H1 (cell line): ENCODE data around the gene EIF5A2. TPM values are rescaled to one million over a fixed set of nuclear protein-coding genes. Genes with fewer than 3 reads are reported as not detected.

Experiments
- CTCF ChIA-PET: fragments of 300-600 bp; sonication (Branson Sonifier 250); formaldehyde crosslinking; loops from one replicate; lab custom pipeline; 2021; ENCODE audit not compliant: partially characterized antibody; lab: Charles Lee
- POLR2A ChIA-PET: fragments of 300-600 bp; sonication (Branson Sonifier 250); formaldehyde crosslinking; loops from one replicate; lab custom pipeline; 2021; ENCODE audit warnings: inconsistent platforms; ENCODE audit not compliant: partially characterized antibody; lab: Charles Lee
- DNase-seq, 2 experiments: peaks; one replicate each; pipeline versions ENCODE4 v3.0.0 to v3.0.0-alpha.2; 2010 to 2022; ENCODE audit warnings: low spot score in 2 of 2, low read depth in 1 of 2, mixed read lengths in 1 of 2
- FAIRE-seq: peaks from 2 replicates; lab custom pipeline; 2011; peaks lifted over from hg19 to GRCh38; lab: Jason Lieb, UNC
- H2AFZ ChIP-seq: 2 replicates; pipeline ENCODE4 v1.8.1; 2012; ENCODE audit warnings: low read length, inconsistent platforms
- H2AK5ac ChIP-seq: 2 replicates; pipeline ENCODE4 v1.6.1; 2013; ENCODE audit warnings: low read depth, low read length
- H2BK120ac ChIP-seq: replicated peaks from 2 replicates; pipeline ENCODE3; 2013; ENCODE audit warnings: low read depth, low read length, inconsistent platforms
- H2BK12ac ChIP-seq: 2 replicates; pipeline ENCODE4 v1.6.1; 2013; ENCODE audit warnings: low read depth, low read length
- H2BK15ac ChIP-seq: 2 replicates; pipeline ENCODE4 v1.6.1; 2013; ENCODE audit warnings: low read length
- H2BK20ac ChIP-seq: 2 replicates; pipeline ENCODE4 v1.6.1; 2013; ENCODE audit warnings: low read length
- H2BK5ac ChIP-seq: 2 replicates; pipeline ENCODE4 v1.6.1; 2013; ENCODE audit warnings: low read depth, low read length
- H3K14ac ChIP-seq: 2 replicates; pipeline ENCODE4 v1.6.1; 2013; ENCODE audit warnings: inconsistent platforms; ENCODE audit not compliant: insufficient read length
- H3K18ac ChIP-seq: 2 replicates; pipeline ENCODE4 v1.6.1; 2013; ENCODE audit warnings: low read length; ENCODE audit errors: extremely low read depth
- H3K23ac ChIP-seq: 2 replicates; pipeline ENCODE4 v1.6.1; 2013; ENCODE audit warnings: inconsistent platforms; ENCODE audit not compliant: insufficient read length
- H3K23me2 ChIP-seq: 2 replicates; pipeline ENCODE4 v1.6.1; 2013; ENCODE audit warnings: low read depth, low read length
- H3K27ac ChIP-seq: 2 replicates; pipeline ENCODE4 v1.6.1; 2011; ENCODE audit warnings: low read depth, low read length, inconsistent platforms
- H3K27me3 ChIP-seq, 4 experiments: replicated peaks in 1 of 4; 1 replicate in 1 of 4; 2 replicates in 3 of 4; pipeline versions ENCODE4 v1.6.1 to v1.8.1; 2011 to 2013; ENCODE audit warnings: low read length in 3 of 4, mild to moderate bottlenecking in 3 of 4, inconsistent platforms in 2 of 4, mixed read lengths in 2 of 4, moderate library complexity in 1 of 4; ENCODE audit not compliant: control insufficient read depth in 3 of 4, insufficient read depth in 3 of 4; ENCODE audit errors: extremely low read depth in 1 of 4
- H3K36me3 ChIP-seq, 4 experiments: 2 replicates each; pipeline versions ENCODE4 v1.6.1 to v1.8.1; 2011 to 2013; ENCODE audit warnings: mild to moderate bottlenecking in 4 of 4, low read length in 3 of 4, moderate library complexity in 2 of 4, control low read depth in 1 of 4, inconsistent platforms in 1 of 4; ENCODE audit not compliant: insufficient read depth in 4 of 4, control insufficient read depth in 2 of 4
- H3K4ac ChIP-seq: replicated peaks from 2 replicates; pipeline ENCODE3; 2013; ENCODE audit warnings: low read length, low read depth, mixed read lengths, inconsistent platforms; ENCODE audit not compliant: insufficient read length
- H3K4me1 ChIP-seq, 4 experiments: replicated peaks in 1 of 4; 1 replicate in 1 of 4; 2 replicates in 3 of 4; pipeline versions ENCODE4 v1.6.1 to v1.8.1; 2011 to 2013; ENCODE audit warnings: low read length in 3 of 4, inconsistent platforms in 2 of 4, mixed read lengths in 1 of 4; ENCODE audit not compliant: insufficient read depth in 4 of 4, control insufficient read depth in 3 of 4
- H3K4me2 ChIP-seq, 2 experiments: 2 replicates each; pipeline versions ENCODE4 v1.6.1 to v1.8.1; 2011 to 2013; ENCODE audit warnings: low read depth in 2 of 2, low read length in 2 of 2, control low read depth in 1 of 2, inconsistent platforms in 1 of 2, mild to moderate bottlenecking in 1 of 2; ENCODE audit not compliant: insufficient read depth in 1 of 2
- H3K4me3 ChIP-seq, 4 experiments: fragments of 200-600, 300-600 bp in 1 of 4; sonication (generic), shearing (Covaris generic), sonication (Bioruptor Twin) in 1 of 4; 2 replicates each; pipeline versions ENCODE4 v1.5.1 to v1.8.1; 2011 to 2016; ENCODE audit warnings: low read length in 4 of 4, low read depth in 3 of 4, control low read depth in 2 of 4, inconsistent platforms in 2 of 4, mild to moderate bottlenecking in 2 of 4, mixed read lengths in 1 of 4, moderate library complexity in 1 of 4; ENCODE audit not compliant: insufficient read depth in 2 of 4; ENCODE audit errors: extremely low read depth in 1 of 4
- H3K56ac ChIP-seq: replicated peaks from 2 replicates; pipeline ENCODE3; 2013; ENCODE audit warnings: low read depth, mild to moderate bottlenecking, mixed read lengths, low read length, inconsistent platforms; ENCODE audit not compliant: insufficient read length
- H3K79me1 ChIP-seq: 2 replicates; pipeline ENCODE4 v1.6.1; 2013; ENCODE audit warnings: low read depth, low read length, control low read depth
- H3K79me2 ChIP-seq, 2 experiments: 2 replicates each; pipeline versions ENCODE4 v1.6.1 to v1.8.1; 2012 to 2013; ENCODE audit warnings: low read length in 2 of 2, mild to moderate bottlenecking in 2 of 2, inconsistent platforms in 1 of 2; ENCODE audit not compliant: insufficient read depth in 2 of 2, control insufficient read depth in 1 of 2
- H3K9ac ChIP-seq, 4 experiments: replicated peaks in 1 of 4; 1 replicate in 1 of 4; 2 replicates in 3 of 4; pipeline versions ENCODE4 v1.6.1 to v1.8.1; 2011 to 2013; ENCODE audit warnings: low read depth in 3 of 4, low read length in 3 of 4, control low read depth in 2 of 4, mild to moderate bottlenecking in 2 of 4, moderate library complexity in 2 of 4, inconsistent platforms in 1 of 4; ENCODE audit errors: extremely low read depth in 1 of 4
- H3K9me3 ChIP-seq, 2 experiments: 2 replicates each; pipeline versions ENCODE4 v1.6.1 to v1.8.1; 2012 to 2013; ENCODE audit warnings: mild to moderate bottlenecking in 2 of 2, moderate library complexity in 2 of 2, control low read depth in 1 of 2, inconsistent platforms in 1 of 2, low read depth in 1 of 2, low read length in 1 of 2, mixed read lengths in 1 of 2; ENCODE audit not compliant: insufficient read depth in 2 of 2
- H4K20me1 ChIP-seq, 2 experiments: replicated peaks in 1 of 2; 2 replicates each; pipeline versions ENCODE3 to v1.8.1; 2011 to 2013; ENCODE audit warnings: inconsistent platforms in 2 of 2, low read length in 2 of 2, mild to moderate bottlenecking in 1 of 2; ENCODE audit not compliant: insufficient read depth in 2 of 2, control insufficient read depth in 1 of 2
- H4K5ac ChIP-seq: 2 replicates; pipeline ENCODE4 v1.6.1; 2013; ENCODE audit warnings: low read length, low read depth, mixed read lengths, inconsistent platforms; ENCODE audit not compliant: insufficient read length
- H4K8ac ChIP-seq: 2 replicates; pipeline ENCODE4 v1.8.0; 2013; ENCODE audit warnings: mild to moderate bottlenecking, moderate library complexity, low read length, inconsistent platforms; ENCODE audit not compliant: insufficient read depth; ENCODE audit errors: extremely low read depth
- H4K91ac ChIP-seq: replicated peaks from 2 replicates; pipeline ENCODE3; 2013; ENCODE audit warnings: low read length, mixed read lengths, inconsistent platforms; ENCODE audit not compliant: insufficient read length
- BACH1 ChIP-seq: IDR thresholded peaks from 2 replicates; pipeline ENCODE4 v1.6.1; 2012; ENCODE audit warnings: low read length, improper control_type of control experiment
- BRCA1 ChIP-seq: IDR thresholded peaks from 2 replicates; pipeline ENCODE4 v1.6.1; 2012; ENCODE audit warnings: low read depth, low read length, improper control_type of control experiment
- CREB1 ChIP-seq: IDR thresholded peaks from 2 replicates; pipeline ENCODE4 v1.6.1; 2012; ENCODE audit warnings: inconsistent platforms
- EZH2 ChIP-seq: fragments of 200-600 bp; sonication (generic); IDR thresholded peaks from 2 replicates; pipeline ENCODE4 v1.7.1; 2012; ENCODE audit warnings: low read depth, mild to moderate bottlenecking, moderate library complexity, low read length, inconsistent platforms; ENCODE audit not compliant: severe bottlenecking
- HDAC6 ChIP-seq: IDR thresholded peaks from one replicate; pipeline ENCODE4 v1.7.1; 2012; ENCODE audit warnings: low read depth, mild to moderate bottlenecking, inconsistent platforms, low read length, moderate library complexity
- KDM1A ChIP-seq: fragments of 200-600, 300-600 bp; sonication (generic); IDR thresholded peaks from 2 replicates; pipeline ENCODE4 v1.7.1; 2016; ENCODE audit warnings: mild to moderate bottlenecking, low read length, borderline replicate concordance
- MAFK ChIP-seq: IDR thresholded peaks from 2 replicates; pipeline ENCODE4 v1.6.1; 2012; ENCODE audit warnings: low read depth, mild to moderate bottlenecking, improper control_type of control experiment, low read length
- SP2 ChIP-seq: IDR thresholded peaks from 2 replicates; pipeline ENCODE4 v1.6.1; 2012; ENCODE audit warnings: mild to moderate bottlenecking, low read length, inconsistent platforms
- SUZ12 ChIP-seq: fragments of 200-600 bp; sonication (generic); IDR thresholded peaks from 2 replicates; pipeline ENCODE4 v1.6.1; 2012; ENCODE audit warnings: mild to moderate bottlenecking, inconsistent platforms, low read length, moderate library complexity, mixed read lengths
- TBP ChIP-seq: IDR thresholded peaks from 2 replicates; pipeline ENCODE4 v1.6.1; 2011; ENCODE audit warnings: low read depth, low read length, improper control_type of control experiment
- WGBS, 2 experiments: shearing (Covaris generic) in 1 of 2; methylation state at CpG; one replicate each; pipeline versions ENCODE4 v1.1.6 to v1.1.7; 2013 to 2015; ENCODE audit warnings: low lambda C conversion rate in 2 of 2, mixed read lengths in 2 of 2, inconsistent platforms in 1 of 2, low coverage in 1 of 2, missing lambda C conversion rate in 1 of 2; ENCODE audit not compliant: insufficient replicate concordance in 2 of 2, insufficient coverage in 1 of 2, insufficient read length in 1 of 2; ENCODE audit errors: extremely low coverage in 1 of 2, missing lambda C conversion rate in 1 of 2; 5-methylcytosine and 5-hydroxymethylcytosine counted together
- polyA plus RNA-seq, 7 experiments: library from polyadenylated mRNA; depleted of rRNA in 3 of 7; stranded (reverse) in 5 of 7; unstranded in 2 of 7; fragments of >200 nt in 5 of 7; fragments of 200-250 nt in 2 of 7; gene quantifications; 1 replicate in 5 of 7; 2 replicates in 1 of 7; 4 replicates in 1 of 7; pipeline versions ENCODE4 v1.2.1 to v1.2.3, GENCODE V29; 2011 to 2013; ENCODE audit warnings: missing spikeins in 2 of 7, mixed read lengths in 2 of 7
- total RNA-seq: library from RNA; stranded (reverse); fragmentation: NEBNext Ultra II Directional; extraction: Animal tissue kit (Norgen Biotek cat#: 25700); gene quantifications from 2 replicates; pipeline ENCODE4 v1.2.1, GENCODE V29; 2021
- TF ChIP-seq, protein P1 (sequence below), 3 experiments: IDR thresholded peaks; 1 replicate in 2 of 3; 2 replicates in 1 of 3; pipeline versions ENCODE4 v1.5.1 to v1.6.1; 2011; ENCODE audit warnings: low read length in 3 of 3, mild to moderate bottlenecking in 3 of 3, inconsistent platforms in 2 of 3, low read depth in 1 of 3, moderate library complexity in 1 of 3; ENCODE audit not compliant: insufficient read depth in 1 of 3; ENCODE audit errors: control extremely low read depth in 1 of 3

Gene EIF5A2
- total and polyA plus RNA-seq, 2 of the 8 experiments (the other 6 are each of a cell fraction or from before 2014, with no cell fraction given): 1.5 to 15.0 TPM

DNA sequence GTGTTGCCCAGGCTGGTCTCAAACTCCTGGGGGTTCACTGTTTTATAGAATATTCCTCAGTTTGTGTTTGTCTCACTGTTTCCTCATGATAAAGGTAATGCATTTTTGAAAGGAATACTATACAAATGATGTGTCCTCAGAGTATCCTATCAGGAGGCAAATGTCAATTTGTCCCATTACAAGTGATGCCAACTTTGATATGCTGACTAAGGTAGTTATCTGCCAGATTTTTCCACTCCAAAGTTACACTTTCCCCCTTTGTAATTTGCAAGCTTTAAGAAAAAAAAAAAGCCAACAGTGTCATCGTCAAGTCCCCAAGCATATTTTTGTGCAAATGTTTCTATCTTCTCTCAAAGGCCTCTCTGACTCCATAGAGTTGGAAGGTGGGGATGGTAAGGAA is 9.0 kb downstream of the EIF5A2 start:
- Histone ChIP-seq H3K4me3 (no peak overlapping the region), H3K4me2 (no peak overlapping the region), H3K9ac (no peak overlapping the region), H3K18ac (no peak overlapping the region), H2BK120ac (no peak overlapping the region), H3K27me3 (no peaks in the 10 kb centered on the region), H2BK20ac (no peak overlapping the region), H3K4me1 (no peaks in the 10 kb centered on the region), H3K23ac (no peak overlapping the region), H2AK5ac (no peak overlapping the region), H3K36me3 (no peaks in the 10 kb centered on the region; a peak in 1 of 8 replicates), H3K14ac (no peak overlapping the region), H3K9me3 (0 out of 4 replicates have a peak, but pooled peaks cover 2% of the 10 kb centered on the region in 2 experiments), H4K20me1 (peaks cover 0 to 1% of the 10 kb centered on the region in 2 experiments), H3K79me1 (no peaks in the 10 kb centered on the region), H3K27ac (no peak overlapping the region), H2AFZ (no peak overlapping the region), H3K4ac (no peak overlapping the region), H4K91ac (no peak overlapping the region), H2BK15ac (no peak overlapping the region), H3K23me2 (no peaks in the 10 kb centered on the region), H4K8ac (no peak overlapping the region), H2BK5ac (no peak overlapping the region), H3K79me2 (no peaks in the 10 kb centered on the region), H2BK12ac (no peak overlapping the region), H3K56ac (no peak overlapping the region), H4K5ac (no peak overlapping the region)
- POLR2A ChIA-PET: no interaction called here
- TF ChIP-seq TBP (no peak), CREB1 (no peak), SP2 (no peak), BRCA1 (no peak), KDM1A (no peak), SUZ12 (no peak), BACH1 (no peak), MAFK (no peak), HDAC6 (no peak), EZH2 (no peak)
- TF ChIP-seq, protein P1, sequence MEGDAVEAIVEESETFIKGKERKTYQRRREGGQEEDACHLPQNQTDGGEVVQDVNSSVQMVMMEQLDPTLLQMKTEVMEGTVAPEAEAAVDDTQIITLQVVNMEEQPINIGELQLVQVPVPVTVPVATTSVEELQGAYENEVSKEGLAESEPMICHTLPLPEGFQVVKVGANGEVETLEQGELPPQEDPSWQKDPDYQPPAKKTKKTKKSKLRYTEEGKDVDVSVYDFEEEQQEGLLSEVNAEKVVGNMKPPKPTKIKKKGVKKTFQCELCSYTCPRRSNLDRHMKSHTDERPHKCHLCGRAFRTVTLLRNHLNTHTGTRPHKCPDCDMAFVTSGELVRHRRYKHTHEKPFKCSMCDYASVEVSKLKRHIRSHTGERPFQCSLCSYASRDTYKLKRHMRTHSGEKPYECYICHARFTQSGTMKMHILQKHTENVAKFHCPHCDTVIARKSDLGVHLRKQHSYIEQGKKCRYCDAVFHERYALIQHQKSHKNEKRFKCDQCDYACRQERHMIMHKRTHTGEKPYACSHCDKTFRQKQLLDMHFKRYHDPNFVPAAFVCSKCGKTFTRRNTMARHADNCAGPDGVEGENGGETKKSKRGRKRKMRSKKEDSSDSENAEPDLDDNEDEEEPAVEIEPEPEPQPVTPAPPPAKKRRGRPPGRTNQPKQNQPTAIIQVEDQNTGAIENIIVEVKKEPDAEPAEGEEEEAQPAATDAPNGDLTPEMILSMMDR (IDR thresholded peaks at IDR 0.05; ENCODE audit: control extremely low read depth in 1 of 3, insufficient read depth in 1 of 3, low read depth in 1 of 3, low read length in 3 of 3): no peak
- FAIRE-seq (no peak), DNase-seq (no peak)
- CTCF ChIA-PET: interaction anchor here (0.7 kb wide), 1 partner anchor 84 kb away, joined by 3 read pairs; no protein-coding TSS in a partner anchor
- WGBS, 2 experiments: 100% methylated on average over 1 of the region's 1 CpG; no CpG with 5 or more reads in 1 of the 2 experiments
